ENCODE data around the gene GSTM2. TPM values are rescaled to one million over a fixed set of nuclear protein-coding genes. Genes with fewer than 3 reads are reported as not detected.
"Not testable (repeated sequence)": the region's sequence is repeated elsewhere in the genome, so short reads cannot be mapped to it uniquely, and the experiment has no call there.

The GSTM2 gene
- total RNA-seq, 4 donors from 2014 or later = 10.4 to 93.7 (median 42.2) TPM

GRCh38 chr1:109687641-109688499 is 20.0 kb downstream of the GSTM2 start, which contains the start of gene GSTM1:
Gene GSTM1, plus strand, starts transcription at chr1:109687817. Its CDS starts 57 bp downstream, at chr1:109687874.
- no peaks in the 10 kb centered on the region for H3K4me1 ChIP-seq
- WGBS, 2 donors (ENCODE audit: low coverage in 1 of 2) = no CpG with 5 or more reads among the region's 46 CpGs
- ATAC-seq = peak; percentile 98
- no peak within 1 kb of the TSS for H3K4me3 ChIP-seq
- TF ChIP-seq POLR2AphosphoS5 (IDR thresholded peaks at IDR 0.05) (no peak), EP300 (IDR thresholded peaks at IDR 0.05) (no peak), CTCF (IDR thresholded peaks at IDR 0.05) (no peak), POLR2A (IDR thresholded peaks at IDR 0.05) (no peak)
- no peaks in the 10 kb centered on the region for H3K27me3 ChIP-seq
- peak within 1 kb of the TSS in 1 of 4 donors; percentile 80 for H3K27ac ChIP-seq
- no peaks in the 10 kb centered on the region for H3K9me3 ChIP-seq
- H3K36me3 ChIP-seq = no peaks in the 10 kb centered on the region

- no CpG with 5 or more reads among the region's 6 CpGs for WGBS, 2 donors (ENCODE audit: low coverage in 1 of 2)
- Histone ChIP-seq H3K4me1 (no peaks in the 10 kb centered on the region), H3K27me3 (no peaks in the 10 kb centered on the region), H3K36me3 (no peaks in the 10 kb centered on the region), H3K27ac (no peak overlapping the region), H3K9me3 (no peaks in the 10 kb centered on the region), H3K4me3 (no peak overlapping the region)
- no peak for ATAC-seq
- TF ChIP-seq POLR2AphosphoS5 (IDR thresholded peaks at IDR 0.05) (no peak), CTCF (IDR thresholded peaks at IDR 0.05) (no peak), POLR2A (IDR thresholded peaks at IDR 0.05) (no peak), EP300 (IDR thresholded peaks at IDR 0.05) (no peak)
These were observed 22.1 kb downstream of the GSTM2 start for GRCh38 chr1:109689844-109690405.

GRCh38 chr1:109691759-109692158 is 23.9 kb downstream of the GSTM2 start:
- Histone ChIP-seq H3K9me3 (no peaks in the 10 kb centered on the region), H3K4me3 (no peak overlapping the region), H3K27me3 (no peaks in the 10 kb centered on the region), H3K36me3 (no peaks in the 10 kb centered on the region), H3K4me1 (no peaks in the 10 kb centered on the region), H3K27ac (no peak overlapping the region)
- TF ChIP-seq POLR2AphosphoS5 (IDR thresholded peaks at IDR 0.05) (no peak), CTCF (IDR thresholded peaks at IDR 0.05) (no peak), EP300 (IDR thresholded peaks at IDR 0.05) (no peak), POLR2A (IDR thresholded peaks at IDR 0.05) (no peak)
- ATAC-seq = peak; percentile 54
- WGBS, 2 donors (ENCODE audit: low coverage in 1 of 2) = 0% methylated on average over 1 of the region's 6 CpGs; no CpG with 5 or more reads in 1 of the 2 donors

GRCh38 chr1:109694400-109694799 is 26.5 kb downstream of the GSTM2 start:
- not testable (repeated sequence) for ATAC-seq
- 80% methylated on average over 1 of the region's 5 CpGs; no CpG with 5 or more reads in 1 of the 2 donors for WGBS, 2 donors (ENCODE audit: low coverage in 1 of 2)

GRCh38 chr1:109695138-109695537 is 27.3 kb downstream of the GSTM2 start:
- H3K27me3 ChIP-seq, H3K27ac ChIP-seq, H3K36me3 ChIP-seq, H3K4me3 ChIP-seq, ATAC-seq, H3K9me3 ChIP-seq, H3K4me1 ChIP-seq: not testable (repeated sequence)
- WGBS, 2 donors (ENCODE audit: low coverage in 1 of 2) = no CpG with 5 or more reads among the region's 3 CpGs

More at GRCh38 chr1:109694400-109694799, 26.5 kb downstream of the GSTM2 start:
- not testable (repeated sequence) for H3K27ac ChIP-seq, H3K27me3 ChIP-seq, H3K36me3 ChIP-seq, H3K9me3 ChIP-seq, H3K4me1 ChIP-seq, H3K4me3 ChIP-seq

- H3K27ac ChIP-seq = no peak overlapping the region
- no peaks in the 10 kb centered on the region for H3K27me3 ChIP-seq
- ATAC-seq = no peak
- WGBS, 2 donors (ENCODE audit: low coverage in 1 of 2) = no CpG with 5 or more reads among the region's 4 CpGs
- H3K9me3 ChIP-seq = no peaks in the 10 kb centered on the region
- no peak overlapping the region for H3K4me3 ChIP-seq
- H3K4me1 ChIP-seq = no peaks in the 10 kb centered on the region
- H3K36me3 ChIP-seq = no peaks in the 10 kb centered on the region
- TF ChIP-seq CTCF (IDR thresholded peaks at IDR 0.05) (no peak), EP300 (IDR thresholded peaks at IDR 0.05) (no peak), POLR2A (IDR thresholded peaks at IDR 0.05) (no peak), POLR2AphosphoS5 (IDR thresholded peaks at IDR 0.05) (no peak)
These were observed 29.2 kb downstream of the GSTM2 start for GRCh38 chr1:109697066-109697465.

GRCh38 chr1:109697861-109698260 is 30.0 kb downstream of the GSTM2 start:
- not testable (repeated sequence) for H3K27ac ChIP-seq, H3K36me3 ChIP-seq, H3K4me1 ChIP-seq, H3K4me3 ChIP-seq, H3K9me3 ChIP-seq, H3K27me3 ChIP-seq, ATAC-seq
- 20% methylated on average over 1 of the region's 4 CpGs; no CpG with 5 or more reads in 1 of the 2 donors for WGBS, 2 donors (ENCODE audit: low coverage in 1 of 2)

GRCh38 chr1:109702940-109703339 is 35.1 kb downstream of the GSTM2 start:
- H3K36me3 ChIP-seq, ATAC-seq, H3K9me3 ChIP-seq, H3K27me3 ChIP-seq, H3K27ac ChIP-seq, H3K4me1 ChIP-seq, H3K4me3 ChIP-seq: not testable (repeated sequence)
- WGBS, 2 donors (ENCODE audit: low coverage in 1 of 2) = 89 to 94% methylated on average over 3 of the region's 3 CpGs
